WI38 (cell line): Measurements from ENCODE around the gene GANAB.
A peak's percentile ranks its signal among the peaks of the same experiment; 100 is the strongest.

Experiments
- H3K4me3 ChIP-seq: 2 replicates; pipeline ENCODE4 v1.5.1; 2011; ENCODE audit warnings: low read depth, mild to moderate bottlenecking, control low read depth, low read length
- CTCF ChIP-seq: IDR thresholded peaks from 2 replicates; pipeline ENCODE4 v1.5.1; 2012; ENCODE audit warnings: low read depth, mild to moderate bottlenecking, control low read depth, low read length

The GANAB gene

DNA sequence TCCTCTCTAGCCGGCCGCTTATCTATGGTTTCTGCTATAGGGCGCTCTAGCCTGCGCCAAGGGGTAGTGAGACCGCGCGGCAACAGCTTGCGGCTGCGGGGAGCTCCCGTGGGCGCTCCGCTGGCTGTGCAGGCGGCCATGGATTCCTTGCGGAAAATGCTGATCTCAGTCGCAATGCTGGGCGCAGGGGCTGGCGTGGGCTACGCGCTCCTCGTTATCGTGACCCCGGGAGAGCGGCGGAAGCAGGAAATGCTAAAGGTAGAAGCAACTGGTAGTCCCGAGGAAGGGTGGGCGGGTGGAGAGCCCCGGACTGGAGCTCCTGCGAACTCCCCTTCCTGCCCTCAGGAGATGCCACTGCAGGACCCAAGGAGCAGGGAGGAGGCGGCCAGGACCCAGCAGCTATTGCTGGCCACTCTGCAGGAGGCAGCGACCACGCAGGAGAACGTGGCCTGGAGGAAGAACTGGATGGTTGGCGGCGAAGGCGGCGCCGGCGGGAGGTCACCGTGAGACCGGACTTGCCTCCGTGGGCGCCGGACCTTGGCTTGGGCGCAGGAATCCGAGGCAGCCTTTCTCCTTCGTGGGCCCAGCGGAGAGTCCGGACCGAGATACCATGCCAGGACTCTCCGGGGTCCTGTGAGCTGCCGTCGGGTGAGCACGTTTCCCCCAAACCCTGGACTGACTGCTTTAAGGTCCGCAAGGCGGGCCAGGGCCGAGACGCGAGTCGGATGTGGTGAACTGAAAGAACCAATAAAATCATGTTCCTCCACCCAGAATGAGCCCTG, 25.4 kb upstream of the GANAB start, which contains the start of the genes LBHD1 and UQCC3:
Gene LBHD1 (minus strand): TSS at position 660 of the 782 bp plus-strand sequence. CDS start 2,236 bp downstream, outside the sequence.
Gene UQCC3 (plus strand): TSS at position 66 of the 782 bp plus-strand sequence. CDS start 73 bp downstream, at position 139.
- no peak for TF ChIP-seq CTCF

DNA sequence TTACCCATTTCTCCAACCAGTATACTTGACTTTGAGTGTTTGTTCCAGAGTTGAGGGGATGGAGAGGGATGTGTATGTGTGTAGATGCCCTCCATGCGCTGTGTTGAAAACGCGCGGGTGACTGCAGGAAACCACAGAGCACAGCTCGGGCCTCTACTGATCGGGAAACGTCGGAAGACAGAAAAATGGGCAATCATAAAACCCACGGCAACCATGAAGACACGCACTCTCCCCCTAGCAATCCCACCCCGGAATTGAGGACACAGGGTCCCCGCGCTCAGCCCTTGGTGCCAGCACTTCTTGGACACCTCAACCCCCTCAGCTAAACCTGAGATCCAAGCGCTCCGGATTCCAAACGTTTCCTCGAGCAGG, 24.8 kb upstream of the GANAB start:
- peak overlapping the region; percentile 75 for H3K4me3 ChIP-seq
- no peak for TF ChIP-seq CTCF

More for the DNA sequence above, 25.4 kb upstream of the GANAB start, which contains the start of the genes LBHD1 and UQCC3:
- H3K4me3 ChIP-seq = peak within 1 kb of the TSS; percentile 75

GRCh38 chr11:62669420-62670161, 23.2 kb upstream of the GANAB start:
- H3K4me3 ChIP-seq = no peak overlapping the region
- TF ChIP-seq CTCF = no peak

GRCh38 chr11:62667460-62667859, 21.0 kb upstream of the GANAB start:
- TF ChIP-seq CTCF = no peak
- H3K4me3 ChIP-seq = no peak overlapping the region

GRCh38 chr11:62666259-62666926, 20.0 kb upstream of the GANAB start:
- no peak for TF ChIP-seq CTCF
- H3K4me3 ChIP-seq = peak overlapping the region; percentile 89

DNA sequence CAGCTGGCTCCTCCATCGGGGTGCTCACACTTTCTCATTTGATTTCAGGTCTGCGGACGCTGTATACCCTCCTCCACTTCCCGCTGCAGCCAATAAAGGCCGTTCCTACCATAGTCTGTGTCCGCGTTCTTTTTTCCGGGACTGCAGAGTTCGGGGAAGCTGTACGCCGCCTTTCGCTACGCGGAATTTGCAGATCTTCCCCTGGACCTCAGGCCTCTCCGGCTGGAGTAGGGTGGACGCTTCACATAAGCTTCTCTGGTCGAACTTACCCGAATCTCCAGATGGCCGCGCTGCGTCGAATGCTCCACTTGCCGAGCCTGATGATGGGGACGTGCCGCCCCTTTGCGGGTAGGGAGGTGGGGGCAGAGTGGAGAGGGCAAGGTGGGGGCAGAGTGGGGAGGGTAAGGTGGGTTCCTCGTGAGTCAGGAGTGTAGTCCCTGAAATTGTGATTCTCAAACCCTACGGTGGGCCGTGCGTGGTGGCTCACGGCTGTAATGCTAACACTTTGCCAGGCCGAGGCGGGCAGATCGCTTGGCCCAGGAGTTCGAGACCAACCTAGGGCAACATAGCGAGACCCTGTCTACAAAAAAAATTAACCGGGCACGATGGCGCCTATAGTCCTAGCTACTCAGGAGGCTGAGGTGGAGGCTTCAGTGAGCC, 19.3 kb upstream of the GANAB start:
- peak overlapping the region; percentile 89 for H3K4me3 ChIP-seq

More for the DNA sequence above, 19.3 kb upstream of the GANAB start:
- TF ChIP-seq CTCF = no peak
